Measurements from ENCODE around the gene TRIM7.
"Not testable (repeated sequence)": the region's sequence is repeated elsewhere in the genome, so short reads cannot be mapped to it uniquely, and the experiment has no call there.

TRIM7 gene

GRCh38 chr5:181214249-181214648 is 9.3 kb upstream of the TRIM7 start:
- in situ Hi-C loops (cut with HindIII; ENCODE audit: low sequenced_read_pairs), result not testable (repeated sequence)

- in situ Hi-C loops (cut with HindIII; ENCODE audit: low sequenced_read_pairs), result no loop called here
Measured at GRCh38 chr5:181212934-181213333, 7.9 kb upstream of the TRIM7 start.

GRCh38 chr5:181212080-181212479 is 7.1 kb upstream of the TRIM7 start:
- in situ Hi-C loops (cut with HindIII; ENCODE audit: low sequenced_read_pairs), result no loop called here

GRCh38 chr5:181211208-181211607 is 6.2 kb upstream of the TRIM7 start:
- in situ Hi-C loops (cut with HindIII; ENCODE audit: low sequenced_read_pairs), result no loop called here

- in situ Hi-C loops (cut with HindIII; ENCODE audit: low sequenced_read_pairs), result not testable (repeated sequence)
Measured at GRCh38 chr5:181210698-181211097, 5.7 kb upstream of the TRIM7 start.

GRCh38 chr5:181210148-181210547 is 5.2 kb upstream of the TRIM7 start:
- in situ Hi-C loops (cut with HindIII; ENCODE audit: low sequenced_read_pairs), result not testable (repeated sequence)

DNA sequence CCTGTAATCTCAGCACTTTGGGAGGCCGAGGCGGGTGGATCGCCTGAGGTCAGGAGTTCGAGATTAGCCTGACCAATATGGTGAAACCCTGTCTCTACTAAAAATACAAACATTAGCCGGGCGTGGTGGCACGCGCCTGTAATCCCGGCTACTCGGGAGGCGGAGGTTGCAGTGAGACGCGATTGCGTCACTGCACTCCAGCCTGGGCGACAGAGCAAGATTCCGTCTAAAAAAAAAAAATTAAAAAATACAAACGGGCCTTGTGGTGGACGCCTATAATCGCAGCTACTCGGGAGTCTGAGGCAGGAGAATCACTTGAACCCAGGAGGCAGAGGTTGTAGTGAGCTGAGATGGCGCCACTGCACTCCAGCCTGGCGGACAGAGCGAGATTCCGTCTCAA is 4.0 kb upstream of the TRIM7 start:
- in situ Hi-C loops (cut with HindIII; ENCODE audit: low sequenced_read_pairs), result not testable (repeated sequence)

GRCh38 chr5:181207960-181208253 is 2.9 kb upstream of the TRIM7 start:
- in situ Hi-C loops (cut with HindIII; ENCODE audit: low sequenced_read_pairs), result no loop called here

- in situ Hi-C loops (cut with HindIII; ENCODE audit: low sequenced_read_pairs), result no loop called here
Measured at GRCh38 chr5:181207214-181207959, 2.4 kb upstream of the TRIM7 start.

- in situ Hi-C loops (cut with HindIII; ENCODE audit: low sequenced_read_pairs), result no loop called here
Measured at GRCh38 chr5:181205761-181206649, 1.0 kb upstream of the TRIM7 start.

DNA sequence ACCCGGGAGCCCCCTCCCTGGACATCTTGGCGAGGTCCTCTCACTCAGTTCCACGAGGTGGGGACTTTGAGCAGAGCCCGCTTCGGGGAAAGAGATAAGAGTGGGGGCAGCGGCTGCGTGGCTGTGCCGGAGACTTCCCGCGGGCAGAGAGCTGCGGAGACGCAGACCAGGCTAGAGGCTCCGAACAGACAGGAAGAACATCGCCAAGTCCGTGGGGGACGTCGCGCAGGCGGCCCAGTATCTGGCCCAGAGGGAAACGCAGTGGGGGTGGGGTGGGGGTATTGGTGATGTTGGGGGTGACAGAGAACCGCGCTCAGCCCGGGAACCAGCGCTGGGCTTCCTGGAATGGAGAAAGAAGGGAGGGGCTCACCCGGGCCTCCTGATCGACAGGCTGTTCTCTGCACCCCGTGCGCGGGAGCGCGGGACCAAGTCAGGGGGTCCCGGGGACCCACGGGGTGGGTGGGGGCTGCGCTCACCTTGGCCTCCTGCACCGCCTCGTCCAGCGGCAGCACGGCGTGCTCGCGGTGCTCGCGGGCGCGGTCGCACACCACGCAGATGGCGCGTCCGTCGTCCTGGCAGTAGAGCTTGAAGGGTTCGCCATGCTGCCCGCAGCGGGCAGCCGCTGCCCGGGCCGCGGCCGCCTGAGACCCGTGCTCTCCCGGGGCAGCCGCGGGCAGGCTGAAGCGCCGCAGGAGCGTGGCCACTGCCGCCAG is 727 bp downstream of the TRIM7 start:
- in situ Hi-C loops (cut with HindIII; ENCODE audit: low sequenced_read_pairs), result no loop called here

- in situ Hi-C loops (cut with HindIII; ENCODE audit: low sequenced_read_pairs), result no loop called here
Measured at GRCh38 chr5:181203777-181204112, 1.3 kb downstream of the TRIM7 start.

GRCh38 chr5:181203093-181203711 is 1.8 kb downstream of the TRIM7 start:
- in situ Hi-C loops (cut with HindIII; ENCODE audit: low sequenced_read_pairs), result no loop called here

GRCh38 chr5:181200816-181201215 is 4.2 kb downstream of the TRIM7 start:
- in situ Hi-C loops (cut with HindIII; ENCODE audit: low sequenced_read_pairs), result no loop called here

GRCh38 chr5:181199881-181200638 is 4.9 kb downstream of the TRIM7 start:
- in situ Hi-C loops (cut with HindIII; ENCODE audit: low sequenced_read_pairs), result no loop called here

- in situ Hi-C loops (cut with HindIII; ENCODE audit: low sequenced_read_pairs), result no loop called here
Measured at GRCh38 chr5:181198905-181199519, 6.0 kb downstream of the TRIM7 start.

DNA sequence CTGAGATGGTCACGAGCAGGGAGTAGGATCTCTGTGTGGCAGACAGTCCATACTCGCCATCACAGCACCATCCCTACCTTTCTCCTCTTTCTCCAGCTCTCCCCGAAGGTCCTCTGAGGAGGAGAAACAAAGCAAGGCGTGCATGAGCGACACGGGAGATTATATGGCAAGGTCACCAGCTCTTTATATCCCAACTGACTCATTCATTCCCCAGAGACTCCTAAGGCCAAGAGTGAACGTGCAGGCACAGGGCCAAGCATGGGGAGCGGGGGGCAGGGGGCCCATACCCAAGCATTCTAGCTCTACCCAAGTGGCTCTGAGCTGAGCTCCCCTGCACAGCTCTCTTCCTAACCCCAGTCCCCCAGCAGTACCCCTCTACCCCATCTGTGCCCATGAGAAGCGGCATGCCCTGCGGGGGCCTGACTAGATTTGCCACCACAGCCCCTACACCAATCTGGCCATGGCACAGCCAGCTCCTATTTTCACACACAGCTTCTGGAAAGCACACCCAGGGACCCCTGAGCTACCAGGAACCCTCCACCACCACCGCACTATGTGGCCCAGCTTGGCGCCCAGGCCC is 6.8 kb downstream of the TRIM7 start:
- in situ Hi-C loops (cut with HindIII; ENCODE audit: low sequenced_read_pairs), result no loop called here

- in situ Hi-C loops (cut with HindIII; ENCODE audit: low sequenced_read_pairs), result no loop called here
Measured at GRCh38 chr5:181197326-181197951, 7.6 kb downstream of the TRIM7 start.

- in situ Hi-C loops (cut with HindIII; ENCODE audit: low sequenced_read_pairs), result no loop called here
Measured at GRCh38 chr5:181195249-181195761, 9.7 kb downstream of the TRIM7 start.
